ENCODE results near the gene ABAT. TPM values are rescaled to one million over a fixed set of nuclear protein-coding genes. Genes with fewer than 3 reads are reported as not detected.

ABAT gene
- total RNA-seq, 1 donor from 2014 or later, result 23.3 TPM

DNA sequence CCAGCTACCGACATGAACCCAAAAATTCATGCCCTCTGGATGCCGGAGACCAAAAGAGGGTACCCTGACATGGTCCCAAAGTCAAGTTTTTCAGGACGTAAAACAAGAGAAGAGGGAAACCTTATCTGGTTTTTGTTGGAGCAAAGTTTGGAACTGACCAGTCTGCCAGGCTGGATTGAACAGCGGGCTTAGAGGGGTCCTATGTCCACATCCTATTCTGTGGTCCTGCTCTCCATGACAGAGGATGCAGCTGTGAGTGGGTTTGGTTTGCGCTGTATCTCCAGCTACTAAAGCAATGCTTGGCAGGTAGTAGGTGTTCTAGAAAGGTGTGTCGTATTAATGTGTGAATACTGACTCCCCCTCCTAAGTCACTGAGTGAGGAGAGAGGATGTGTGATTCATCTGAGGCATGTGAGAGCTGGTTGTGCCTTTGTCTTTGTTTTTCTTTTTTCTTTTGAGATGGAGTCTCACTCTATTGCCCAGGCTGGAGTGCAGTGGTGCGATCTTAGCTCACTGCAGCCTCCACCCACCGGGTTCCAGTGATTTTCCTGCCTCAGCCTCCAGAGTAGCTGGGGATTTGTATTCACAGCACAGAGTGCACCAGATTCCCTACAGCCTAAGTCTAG lies 154.2 kb downstream of the ABAT start:
- Histone ChIP-seq H3K36me3 (ENCODE audit: insufficient read depth, low read length) (peaks cover 33% of the 10 kb centered on the region), H3K4me2 (ENCODE audit: low read length) (peak overlapping the region; percentile 23), H2AFZ (ENCODE audit: low read depth, low read length) (no peak overlapping the region), H3K9ac (ENCODE audit: low read length) (peak overlapping the region; percentile 0), H3K27ac (ENCODE audit: low read depth, low read length) (peak overlapping the region; percentile 16), H3K4me3 (ENCODE audit: insufficient read depth, low read depth, low read length) (no peak overlapping the region), H3K79me2 (ENCODE audit: insufficient read depth, low read length) (peaks cover 43% of the 10 kb centered on the region), H3K27me3 (ENCODE audit: insufficient read depth, low read length) (no peaks in the 10 kb centered on the region), H3K4me1 (ENCODE audit: insufficient read depth, low read length) (peaks cover 10% of the 10 kb centered on the region), H4K20me1 (ENCODE audit: insufficient read depth, low read length) (peaks cover 58% of the 10 kb centered on the region), H3K9me3 (ENCODE audit: insufficient read depth, low read depth, low read length) (no peaks in the 10 kb centered on the region)
- no peak for TF ChIP-seq EZH2 (IDR thresholded peaks at IDR 0.05; ENCODE audit: insufficient read depth, low read length)
- TF ChIP-seq, protein P1, sequence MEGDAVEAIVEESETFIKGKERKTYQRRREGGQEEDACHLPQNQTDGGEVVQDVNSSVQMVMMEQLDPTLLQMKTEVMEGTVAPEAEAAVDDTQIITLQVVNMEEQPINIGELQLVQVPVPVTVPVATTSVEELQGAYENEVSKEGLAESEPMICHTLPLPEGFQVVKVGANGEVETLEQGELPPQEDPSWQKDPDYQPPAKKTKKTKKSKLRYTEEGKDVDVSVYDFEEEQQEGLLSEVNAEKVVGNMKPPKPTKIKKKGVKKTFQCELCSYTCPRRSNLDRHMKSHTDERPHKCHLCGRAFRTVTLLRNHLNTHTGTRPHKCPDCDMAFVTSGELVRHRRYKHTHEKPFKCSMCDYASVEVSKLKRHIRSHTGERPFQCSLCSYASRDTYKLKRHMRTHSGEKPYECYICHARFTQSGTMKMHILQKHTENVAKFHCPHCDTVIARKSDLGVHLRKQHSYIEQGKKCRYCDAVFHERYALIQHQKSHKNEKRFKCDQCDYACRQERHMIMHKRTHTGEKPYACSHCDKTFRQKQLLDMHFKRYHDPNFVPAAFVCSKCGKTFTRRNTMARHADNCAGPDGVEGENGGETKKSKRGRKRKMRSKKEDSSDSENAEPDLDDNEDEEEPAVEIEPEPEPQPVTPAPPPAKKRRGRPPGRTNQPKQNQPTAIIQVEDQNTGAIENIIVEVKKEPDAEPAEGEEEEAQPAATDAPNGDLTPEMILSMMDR (IDR thresholded peaks at IDR 0.05; ENCODE audit: insufficient read depth, low read depth, low read length), result no peak
- Mint-ChIP-seq H3K27me3 (ENCODE audit: low read depth, unreplicated experiment) (no peaks in the 10 kb centered on the region), H3K9me3 (ENCODE audit: unreplicated experiment) (no peaks in the 10 kb centered on the region), H3K4me1 (ENCODE audit: low read depth, unreplicated experiment) (peaks cover 17% of the 10 kb centered on the region), H3K27ac (ENCODE audit: unreplicated experiment) (peak overlapping the region; percentile 35), H3K4me3 (ENCODE audit: unreplicated experiment) (peak overlapping the region; percentile 50), H3K36me3 (ENCODE audit: low read depth, unreplicated experiment) (peaks cover 23% of the 10 kb centered on the region)
- FAIRE-seq (no peak), DNase-seq (ENCODE audit: low read depth) (no peak)

DNA sequence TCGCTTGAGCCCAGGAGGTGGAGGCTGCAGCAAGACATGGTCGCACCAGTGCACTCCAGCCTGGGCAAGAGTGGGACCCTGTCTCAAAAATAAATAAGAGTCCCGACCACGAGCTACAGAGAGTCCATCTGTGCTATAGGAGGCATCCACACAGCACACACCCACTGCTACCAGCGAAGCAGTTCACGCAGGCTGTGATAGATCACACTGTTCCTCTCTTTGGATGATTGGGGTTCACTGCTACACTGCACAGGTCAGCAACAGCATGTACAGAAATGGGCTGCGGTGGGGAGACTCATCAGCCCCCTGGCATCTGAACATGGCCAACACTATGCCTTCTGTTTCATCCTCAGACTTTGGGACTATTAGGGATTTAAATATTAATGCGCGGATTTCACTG lies 157.0 kb downstream of the ABAT start:
- Mint-ChIP-seq H3K36me3 (ENCODE audit: low read depth, unreplicated experiment) (peaks cover 24% of the 10 kb centered on the region), H3K9me3 (ENCODE audit: unreplicated experiment) (no peaks in the 10 kb centered on the region), H3K4me1 (ENCODE audit: low read depth, unreplicated experiment) (peaks cover 22% of the 10 kb centered on the region), H3K27me3 (ENCODE audit: low read depth, unreplicated experiment) (no peaks in the 10 kb centered on the region), H3K27ac (ENCODE audit: unreplicated experiment) (no peak overlapping the region), H3K4me3 (ENCODE audit: unreplicated experiment) (no peak overlapping the region)
- H3K4me2 ChIP-seq (ENCODE audit: low read length), result no peak overlapping the region
- H3K4me1 ChIP-seq (ENCODE audit: insufficient read depth, low read length), result peaks cover 10% of the 10 kb centered on the region
- DNase-seq (ENCODE audit: low read depth) (no peak), FAIRE-seq (no peak)
- H3K9ac ChIP-seq (ENCODE audit: low read length), result no peak overlapping the region
- no peak for TF ChIP-seq EZH2 (IDR thresholded peaks at IDR 0.05; ENCODE audit: insufficient read depth, low read length)
- TF ChIP-seq, protein P1 (IDR thresholded peaks at IDR 0.05; ENCODE audit: insufficient read depth, low read depth, low read length), result no peak
- peaks cover 54% of the 10 kb centered on the region for H3K79me2 ChIP-seq (ENCODE audit: insufficient read depth, low read length)
- H3K27ac ChIP-seq (ENCODE audit: low read depth, low read length), result no peak overlapping the region
- no peaks in the 10 kb centered on the region for H3K9me3 ChIP-seq (ENCODE audit: insufficient read depth, low read depth, low read length)
- peaks cover 27% of the 10 kb centered on the region for H3K36me3 ChIP-seq (ENCODE audit: insufficient read depth, low read length)
- no peak overlapping the region for H2AFZ ChIP-seq (ENCODE audit: low read depth, low read length)
- H3K4me3 ChIP-seq (ENCODE audit: insufficient read depth, low read depth, low read length), result no peak overlapping the region
- no peaks in the 10 kb centered on the region for H3K27me3 ChIP-seq (ENCODE audit: insufficient read depth, low read length)
- H4K20me1 ChIP-seq (ENCODE audit: insufficient read depth, low read length), result peaks cover 61% of the 10 kb centered on the region
